ENCODE measurements around the gene CXCL17. TPM values are rescaled to one million over a fixed set of nuclear protein-coding genes. Genes with fewer than 3 reads are reported as not detected.

CXCL17 gene
- total RNA-seq: not detected in 2 replicates
- not detected for total RNA-seq (2013)
- polyA plus RNA-seq: not detected in 2 replicates
- not detected in 2 replicates for polyA minus RNA-seq

GRCh38 chr19:42442833-42443232 lies at the start of gene CXCL17:
Gene CXCL17, minus strand, starts transcription at chr19:42442946. Its CDS starts 114 bp downstream, at chr19:42442832.
- intact Hi-C loops (cut with micrococcal nuclease): no loop called here
- CTCF ChIA-PET: interaction anchor here (1.1 to 3.3 kb wide), 10 partner anchors 8 to 334 kb away, joined by 3 to 61 read pairs (median 7); partner anchors contain the start of gene CEACAM1

GRCh38 chr19:42488783-42489521 lies 46.2 kb upstream of the CXCL17 start:
- H3K4me2 ChIP-seq (replicated peaks; ENCODE audit: low read depth, low read length, poor library complexity, severe bottlenecking): no peak overlapping the region

More at GRCh38 chr19:42442833-42443232, at the start of gene CXCL17:
- H3K4me3 ChIP-seq (ENCODE audit: control extremely low read depth in 1 of 5, extremely low read depth in 1 of 5, insufficient read depth in 1 of 5, low read depth in 2 of 5, low read length in 4 of 5): no peak within 1 kb of the TSS
- H3K9me3 ChIP-seq (ENCODE audit: control extremely low read depth in 1 of 3, control insufficient read depth in 2 of 3, insufficient read depth in 1 of 3, low read length in 2 of 3): no peaks in the 10 kb centered on the region
- 94% methylated on average over 6 of the region's 7 CpGs for WGBS (ENCODE audit: insufficient coverage)
- H3K4me2 ChIP-seq (replicated peaks; ENCODE audit: low read depth, low read length, poor library complexity, severe bottlenecking): no peak within 1 kb of the TSS
- no peak for ATAC-seq (ENCODE audit: low read depth)
- H2AFZ ChIP-seq (ENCODE audit: insufficient read depth, low read depth, low read length, poor library complexity, severe bottlenecking): no peak within 1 kb of the TSS
- Mint-ChIP-seq H3K27ac (no peak within 1 kb of the TSS), H3K4me3 (no peak within 1 kb of the TSS), H3K27me3 (peaks cover 16% of the 10 kb centered on the region), H3K9me3 (ENCODE audit: insufficient read depth) (no peaks in the 10 kb centered on the region), H3K4me1 (peaks cover 8% of the 10 kb centered on the region)
- H3K27me3 ChIP-seq (replicated peaks in 1 of 4; ENCODE audit: control extremely low read depth in 1 of 4, control insufficient read depth in 3 of 4, insufficient read depth in 4 of 4, low read length in 3 of 4): peaks cover 0 to 5% (median 0%) of the 10 kb centered on the region in 4 experiments
- H3K79me2 ChIP-seq (ENCODE audit: control insufficient read depth, insufficient read depth, low read length): no peaks in the 10 kb centered on the region
- POLR2A ChIA-PET: no interaction called here
- H3K9ac ChIP-seq (ENCODE audit: low read length): no peak within 1 kb of the TSS
- no peak for DNase-seq
- H3K36me3 ChIP-seq (replicated peaks in 1 of 2; ENCODE audit: control extremely low read depth in 1 of 2, control insufficient read depth in 1 of 2, extremely low read depth in 1 of 2, insufficient read depth in 2 of 2, low read length in 1 of 2): no peaks in the 10 kb centered on the region
- no peaks in the 10 kb centered on the region for H4K20me1 ChIP-seq (ENCODE audit: control insufficient read depth, insufficient read depth, low read length, poor library complexity, severe bottlenecking)
- H3K4me1 ChIP-seq (ENCODE audit: control insufficient read depth in 2 of 2, insufficient read depth in 2 of 2, low read length in 2 of 2): peaks cover 0 to 7% of the 10 kb centered on the region in 2 donors
- no peak for TF ChIP-seq EZH2 (IDR thresholded peaks at IDR 0.05; ENCODE audit: borderline replicate concordance, insufficient read depth, low read depth, low read length, poor library complexity, severe bottlenecking)
- no peak within 1 kb of the TSS for H3K27ac ChIP-seq (ENCODE audit: low read length in 2 of 2)

More at GRCh38 chr19:42488783-42489521, 46.2 kb upstream of the CXCL17 start:
- Histone ChIP-seq H3K27ac (ENCODE audit: low read length in 2 of 2) (no peak overlapping the region), H3K36me3 (replicated peaks in 1 of 2; ENCODE audit: control extremely low read depth in 1 of 2, control insufficient read depth in 1 of 2, extremely low read depth in 1 of 2, insufficient read depth in 2 of 2, low read length in 1 of 2) (no peaks in the 10 kb centered on the region), H4K20me1 (ENCODE audit: control insufficient read depth, insufficient read depth, low read length, poor library complexity, severe bottlenecking) (no peaks in the 10 kb centered on the region), H3K4me3 (ENCODE audit: control extremely low read depth in 1 of 5, extremely low read depth in 1 of 5, insufficient read depth in 1 of 5, low read depth in 2 of 5, low read length in 4 of 5) (no peak overlapping the region), H3K79me2 (ENCODE audit: control insufficient read depth, insufficient read depth, low read length) (no peaks in the 10 kb centered on the region), H3K4me1 (ENCODE audit: control insufficient read depth in 2 of 2, insufficient read depth in 2 of 2, low read length in 2 of 2) (no peaks in the 10 kb centered on the region), H3K27me3 (replicated peaks in 1 of 4; ENCODE audit: control extremely low read depth in 1 of 4, control insufficient read depth in 3 of 4, insufficient read depth in 4 of 4, low read length in 3 of 4) (no peaks in the 10 kb centered on the region), H2AFZ (ENCODE audit: insufficient read depth, low read depth, low read length, poor library complexity, severe bottlenecking) (no peak overlapping the region), H3K9ac (ENCODE audit: low read length) (no peak overlapping the region), H3K9me3 (ENCODE audit: control extremely low read depth in 1 of 3, control insufficient read depth in 2 of 3, insufficient read depth in 1 of 3, low read length in 2 of 3) (no peaks in the 10 kb centered on the region)
- H3K27ac Mint-ChIP-seq: no peak overlapping the region
- H3K27me3 Mint-ChIP-seq: no peaks in the 10 kb centered on the region
- ATAC-seq (ENCODE audit: low read depth) (no peak), DNase-seq (no peak)
- WGBS (ENCODE audit: insufficient coverage): 100% methylated on average over 5 of the region's 6 CpGs
- H3K4me1 Mint-ChIP-seq: no peaks in the 10 kb centered on the region
- no peaks in the 10 kb centered on the region for H3K9me3 Mint-ChIP-seq (ENCODE audit: insufficient read depth)
- TF ChIP-seq, protein P1, sequence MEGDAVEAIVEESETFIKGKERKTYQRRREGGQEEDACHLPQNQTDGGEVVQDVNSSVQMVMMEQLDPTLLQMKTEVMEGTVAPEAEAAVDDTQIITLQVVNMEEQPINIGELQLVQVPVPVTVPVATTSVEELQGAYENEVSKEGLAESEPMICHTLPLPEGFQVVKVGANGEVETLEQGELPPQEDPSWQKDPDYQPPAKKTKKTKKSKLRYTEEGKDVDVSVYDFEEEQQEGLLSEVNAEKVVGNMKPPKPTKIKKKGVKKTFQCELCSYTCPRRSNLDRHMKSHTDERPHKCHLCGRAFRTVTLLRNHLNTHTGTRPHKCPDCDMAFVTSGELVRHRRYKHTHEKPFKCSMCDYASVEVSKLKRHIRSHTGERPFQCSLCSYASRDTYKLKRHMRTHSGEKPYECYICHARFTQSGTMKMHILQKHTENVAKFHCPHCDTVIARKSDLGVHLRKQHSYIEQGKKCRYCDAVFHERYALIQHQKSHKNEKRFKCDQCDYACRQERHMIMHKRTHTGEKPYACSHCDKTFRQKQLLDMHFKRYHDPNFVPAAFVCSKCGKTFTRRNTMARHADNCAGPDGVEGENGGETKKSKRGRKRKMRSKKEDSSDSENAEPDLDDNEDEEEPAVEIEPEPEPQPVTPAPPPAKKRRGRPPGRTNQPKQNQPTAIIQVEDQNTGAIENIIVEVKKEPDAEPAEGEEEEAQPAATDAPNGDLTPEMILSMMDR (IDR thresholded peaks at IDR 0.05): no peak
- no peak for TF ChIP-seq EZH2 (IDR thresholded peaks at IDR 0.05; ENCODE audit: borderline replicate concordance, insufficient read depth, low read depth, low read length, poor library complexity, severe bottlenecking)
- CTCF ChIA-PET: interaction anchor here (0.8 to 2.0 kb wide), 3 partner anchors 19 to 50 kb away, joined by 3 to 6 read pairs (median 3); no protein-coding TSS in a partner anchor
- intact Hi-C loops (cut with micrococcal nuclease): no loop called here
- H3K4me3 Mint-ChIP-seq: no peak overlapping the region
- POLR2A ChIA-PET: no interaction called here
